GM19240 (cell line): Measurements from ENCODE around the gene TDRD12.
A peak's percentile ranks its signal among the peaks of the same experiment; 100 is the strongest.

Source experiments
- DNase-seq: peaks from one replicate; pipeline ENCODE4 v3.0.0; 2011; ENCODE audit warnings: low spot score; ENCODE audit not compliant: insufficient read length

Gene TDRD12

GRCh38 chr19:32719611-32720059, at the start of gene TDRD12:
Gene TDRD12 (plus strand): TSS chr19:32719767. CDS start chr19:32720073, 306 bp downstream.
- DNase-seq, result no peak

- DNase-seq, result no peak
These were observed 47.5 kb upstream of the TDRD12 start for GRCh38 chr19:32671883-32672593.

- DNase-seq, result no peak
These were observed 46.7 kb upstream of the TDRD12 start for GRCh38 chr19:32672841-32673240.

GRCh38 chr19:32673573-32673972, 46.0 kb upstream of the TDRD12 start:
- DNase-seq, result no peak

- no peak for DNase-seq
These were observed 45.2 kb upstream of the TDRD12 start for GRCh38 chr19:32674153-32674930.

GRCh38 chr19:32674931-32675719, 44.4 kb upstream of the TDRD12 start, which contains the start of gene ANKRD27:
Gene ANKRD27 (minus strand): TSS chr19:32675180. CDS start chr19:32659015, 16,165 bp downstream.
- peak; percentile 91 for DNase-seq

GRCh38 chr19:32675720-32676185, 43.8 kb upstream of the TDRD12 start, which contains the start of gene RGS9BP:
Gene RGS9BP (plus strand): TSS chr19:32675848. CDS start chr19:32676264, 416 bp downstream.
- no peak for DNase-seq

- DNase-seq, result no peak
These were observed 43.2 kb upstream of the TDRD12 start for GRCh38 chr19:32676186-32676894.

GRCh38 chr19:32676895-32677359, 42.6 kb upstream of the TDRD12 start:
- DNase-seq, result no peak

- DNase-seq, result no peak
These were observed 41.9 kb upstream of the TDRD12 start for GRCh38 chr19:32677657-32678056.

- DNase-seq, result no peak
These were observed 38.6 kb upstream of the TDRD12 start for GRCh38 chr19:32680986-32681385.

- DNase-seq, result no peak
These were observed 37.2 kb upstream of the TDRD12 start for GRCh38 chr19:32682317-32682716.

GRCh38 chr19:32686847-32687475, 32.6 kb upstream of the TDRD12 start:
- no peak for DNase-seq

- no peak for DNase-seq
These were observed 31.9 kb upstream of the TDRD12 start for GRCh38 chr19:32687681-32688080.

- DNase-seq, result no peak
These were observed 31.3 kb upstream of the TDRD12 start for GRCh38 chr19:32688311-32688710.

GRCh38 chr19:32691291-32691951, 28.1 kb upstream of the TDRD12 start, which contains the start of gene NUDT19:
Gene NUDT19 (plus strand): TSS chr19:32691821. CDS start chr19:32691961, 140 bp downstream.
- peak; percentile 86 for DNase-seq

GRCh38 chr19:32691952-32692726, 27.4 kb upstream of the TDRD12 start:
- DNase-seq, result peak; percentile 23

- no peak for DNase-seq
These were observed 26.9 kb upstream of the TDRD12 start for GRCh38 chr19:32692727-32693061.
